HG02610 (cell line): ENCODE results near the gene GDF7.

Source experiments
- ATAC-seq: cut with Tn5 transposase; IDR thresholded peaks from one replicate; pipeline ENCODE4 v1.9.1; 2021; ENCODE audit warnings: mild to moderate bottlenecking, moderate library complexity; ENCODE audit not compliant: unreplicated experiment

Gene GDF7

DNA sequence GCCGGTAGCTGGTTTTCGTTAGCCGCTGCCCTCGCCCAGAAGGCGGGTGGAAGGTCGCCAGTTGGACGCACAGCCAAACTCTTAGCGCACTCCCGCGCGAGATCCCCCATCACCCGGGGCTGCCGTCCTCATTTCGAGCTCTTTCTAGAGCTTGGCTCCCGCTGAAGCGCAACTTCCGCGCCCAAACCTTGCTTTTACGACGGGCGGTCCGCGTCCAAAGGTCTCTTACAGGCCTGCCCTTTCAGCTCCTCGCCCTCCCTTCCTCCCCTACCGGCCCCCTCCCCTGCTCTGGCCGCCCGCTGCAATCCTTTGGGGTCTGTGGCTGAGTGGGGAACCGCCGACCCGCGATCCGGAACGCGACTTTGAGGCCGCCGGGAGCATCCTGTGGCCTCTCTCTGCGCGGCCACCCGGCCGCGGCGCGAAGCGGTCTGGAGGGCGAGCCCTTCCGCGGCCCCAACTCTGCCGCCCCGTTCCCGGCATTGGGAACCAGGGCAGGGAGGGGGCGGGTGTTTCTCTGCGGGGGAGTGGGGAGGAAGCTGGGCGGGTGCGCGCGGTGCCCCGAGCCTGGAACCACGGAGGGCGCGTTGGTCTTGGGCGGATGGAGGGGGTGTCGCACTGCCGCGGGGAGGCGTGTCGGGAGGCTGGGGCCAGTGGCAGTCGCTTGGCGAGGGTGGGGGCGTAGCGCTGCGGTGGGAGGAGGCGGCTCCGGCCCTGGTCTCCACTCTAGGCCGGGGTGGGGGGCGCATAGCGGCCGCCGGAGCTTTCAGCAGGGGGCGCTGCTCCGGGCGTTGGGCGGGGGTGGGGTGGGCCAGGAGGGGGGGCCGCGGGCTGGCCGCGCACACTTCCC lies at the start of gene GDF7:
GDF7 (plus strand) TSS at position 841 of the 847 bp plus-strand sequence. CDS start 96 bp downstream, outside the sequence.
- no peak for ATAC-seq

- ATAC-seq: no peak
Observed at GRCh38 chr2:20617892-20618467, 49.0 kb upstream of the GDF7 start.

DNA sequence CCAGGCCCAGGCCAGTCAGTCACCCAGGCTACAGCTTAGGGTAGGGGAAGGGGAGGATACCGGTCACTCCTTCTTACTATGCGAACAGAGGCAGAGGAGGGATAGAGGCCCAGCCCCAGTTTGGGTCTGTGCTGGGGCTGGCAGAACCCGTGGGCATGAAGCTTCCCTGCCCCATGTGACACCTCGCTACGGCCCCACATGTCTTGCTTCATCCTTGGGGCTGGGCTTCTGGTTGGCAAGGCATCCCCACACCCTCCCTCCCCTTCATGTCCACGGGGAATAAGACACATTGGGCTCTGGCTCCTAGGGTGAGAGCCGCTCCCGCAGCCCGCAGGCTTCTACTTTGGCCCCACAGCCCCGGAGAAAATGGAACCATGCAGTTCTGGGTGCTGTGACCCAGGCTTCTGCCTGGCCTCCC lies 48.5 kb upstream of the GDF7 start:
- ATAC-seq: no peak

GRCh38 chr2:20618886-20619521 lies 47.9 kb upstream of the GDF7 start:
- ATAC-seq: no peak

DNA sequence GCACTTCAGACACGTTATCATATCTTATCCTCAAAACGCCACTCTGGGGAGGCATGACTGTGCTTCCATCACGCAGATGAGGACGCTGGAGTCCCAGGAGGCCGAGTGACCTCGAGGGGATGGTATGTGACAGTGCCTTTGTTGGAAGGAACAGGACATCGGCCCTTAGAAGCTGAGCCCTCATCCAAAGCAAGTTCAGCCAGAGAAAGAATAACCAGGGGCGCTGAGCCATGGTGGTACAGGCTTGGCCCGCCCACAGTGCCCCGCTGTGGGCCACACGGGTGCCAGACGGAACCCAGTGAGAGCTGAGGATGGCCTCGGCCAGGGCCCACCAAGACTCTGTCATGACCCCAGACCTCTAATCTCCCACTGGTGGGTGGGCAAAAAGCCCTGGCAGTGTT lies 47.3 kb upstream of the GDF7 start:
- no peak for ATAC-seq

DNA sequence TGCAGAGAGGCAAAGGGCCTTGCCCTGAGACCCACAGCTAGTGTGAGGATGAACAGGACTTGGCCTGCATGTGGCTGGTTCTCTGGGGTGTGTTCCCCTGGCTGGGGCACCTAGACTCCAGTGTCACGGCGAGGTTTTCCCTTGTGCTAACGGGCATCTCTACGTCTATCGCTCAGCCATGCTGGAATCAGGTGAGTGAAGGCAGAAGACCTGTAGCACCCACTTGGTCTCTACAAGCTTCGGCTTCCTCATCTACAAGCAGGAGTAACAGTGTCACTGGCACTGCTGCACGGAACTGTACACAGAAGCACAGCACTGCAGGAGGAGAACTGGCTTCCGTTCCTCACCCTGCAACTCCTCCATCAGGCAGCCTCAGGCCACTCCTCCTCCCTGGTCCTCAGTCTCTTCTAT lies 46.7 kb upstream of the GDF7 start:
- no peak for ATAC-seq

- ATAC-seq: no peak
Observed at GRCh38 chr2:20620696-20621365, 46.1 kb upstream of the GDF7 start.

GRCh38 chr2:20621366-20622295 lies 45.3 kb upstream of the GDF7 start:
- no peak for ATAC-seq

DNA sequence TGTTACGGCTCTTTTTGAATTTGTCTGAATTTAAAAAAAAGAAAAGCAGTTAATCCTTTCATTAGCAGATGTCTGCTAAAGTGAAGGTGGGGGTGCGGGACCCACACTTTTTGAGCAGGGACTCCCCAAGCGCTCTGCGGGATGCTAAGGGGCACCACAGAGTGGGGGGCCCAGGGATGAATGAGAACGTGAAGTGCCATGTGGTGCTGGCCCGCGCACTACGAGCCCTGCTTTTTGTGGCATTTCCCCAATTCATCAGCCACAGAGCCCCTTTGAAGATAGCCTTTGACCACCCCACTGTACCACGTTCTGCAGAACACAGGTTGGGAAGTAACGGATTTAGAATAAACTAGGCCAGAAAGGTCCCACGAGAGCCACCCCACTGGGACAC lies 44.7 kb upstream of the GDF7 start:
- ATAC-seq: no peak

- no peak for ATAC-seq
Observed at GRCh38 chr2:20622731-20623130, 44.2 kb upstream of the GDF7 start.

- no peak for ATAC-seq
Observed at GRCh38 chr2:20623241-20623640, 43.7 kb upstream of the GDF7 start.

DNA sequence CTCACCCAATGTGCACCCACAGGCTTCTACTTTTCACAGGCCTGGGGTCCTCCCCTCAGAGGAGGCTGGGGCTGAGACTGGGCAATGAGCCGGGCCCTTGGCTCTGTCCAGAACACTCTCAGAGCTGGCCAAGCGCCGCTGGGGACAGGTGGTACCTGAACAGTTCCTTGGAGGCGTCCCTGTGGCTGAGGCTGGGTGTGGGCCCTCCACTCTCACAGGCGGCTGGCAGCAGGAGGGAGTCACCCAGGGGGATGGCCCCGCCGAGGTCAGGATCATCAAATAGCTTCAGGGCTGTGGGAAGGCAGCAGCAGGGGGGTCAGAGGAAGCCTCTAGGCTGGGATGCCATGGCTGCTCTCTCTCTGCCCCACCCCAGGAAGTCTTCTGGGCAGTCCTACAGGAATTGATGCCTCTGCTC lies 43.2 kb upstream of the GDF7 start:
- no peak for ATAC-seq

DNA sequence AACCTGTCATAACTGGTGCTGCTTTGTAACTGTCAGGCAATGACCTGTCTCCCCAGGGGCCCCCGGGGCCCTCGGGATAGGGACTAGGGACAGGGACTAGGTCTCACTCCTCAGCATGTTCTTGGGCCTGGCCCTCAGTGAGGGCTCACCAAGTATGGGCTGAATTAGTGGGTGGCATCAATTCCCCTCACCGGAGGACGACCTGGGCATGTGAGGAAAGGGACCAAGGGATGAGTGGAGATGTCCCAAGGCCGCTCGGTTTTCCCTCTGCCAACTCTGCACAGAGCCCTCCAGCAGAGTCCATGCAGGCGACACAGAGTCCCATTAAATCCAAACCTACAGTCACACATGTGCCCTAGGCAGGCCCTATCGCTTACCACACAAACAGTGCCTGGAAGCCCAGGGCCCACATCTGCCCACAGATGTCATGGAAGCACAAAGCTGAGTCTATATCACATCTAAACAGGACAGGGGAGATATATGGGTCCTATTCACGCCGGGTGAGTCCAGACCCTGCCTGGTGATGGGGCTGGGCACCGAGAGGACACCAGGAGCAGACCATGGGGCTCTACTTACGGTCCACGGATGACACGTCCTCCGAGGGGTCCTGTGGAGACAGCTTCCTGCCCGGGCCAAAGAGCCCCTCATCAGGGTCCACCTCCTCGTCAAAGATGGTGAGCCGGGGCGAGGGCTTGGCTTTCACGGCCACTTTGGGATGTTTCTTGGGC lies 42.6 kb upstream of the GDF7 start:
- no peak for ATAC-seq

- no peak for ATAC-seq
Observed at GRCh38 chr2:20624884-20625485, 42.0 kb upstream of the GDF7 start.

GRCh38 chr2:20625491-20626391 lies 41.2 kb upstream of the GDF7 start:
- ATAC-seq: no peak

- no peak for ATAC-seq
Observed at GRCh38 chr2:20626392-20626697, 40.6 kb upstream of the GDF7 start.

DNA sequence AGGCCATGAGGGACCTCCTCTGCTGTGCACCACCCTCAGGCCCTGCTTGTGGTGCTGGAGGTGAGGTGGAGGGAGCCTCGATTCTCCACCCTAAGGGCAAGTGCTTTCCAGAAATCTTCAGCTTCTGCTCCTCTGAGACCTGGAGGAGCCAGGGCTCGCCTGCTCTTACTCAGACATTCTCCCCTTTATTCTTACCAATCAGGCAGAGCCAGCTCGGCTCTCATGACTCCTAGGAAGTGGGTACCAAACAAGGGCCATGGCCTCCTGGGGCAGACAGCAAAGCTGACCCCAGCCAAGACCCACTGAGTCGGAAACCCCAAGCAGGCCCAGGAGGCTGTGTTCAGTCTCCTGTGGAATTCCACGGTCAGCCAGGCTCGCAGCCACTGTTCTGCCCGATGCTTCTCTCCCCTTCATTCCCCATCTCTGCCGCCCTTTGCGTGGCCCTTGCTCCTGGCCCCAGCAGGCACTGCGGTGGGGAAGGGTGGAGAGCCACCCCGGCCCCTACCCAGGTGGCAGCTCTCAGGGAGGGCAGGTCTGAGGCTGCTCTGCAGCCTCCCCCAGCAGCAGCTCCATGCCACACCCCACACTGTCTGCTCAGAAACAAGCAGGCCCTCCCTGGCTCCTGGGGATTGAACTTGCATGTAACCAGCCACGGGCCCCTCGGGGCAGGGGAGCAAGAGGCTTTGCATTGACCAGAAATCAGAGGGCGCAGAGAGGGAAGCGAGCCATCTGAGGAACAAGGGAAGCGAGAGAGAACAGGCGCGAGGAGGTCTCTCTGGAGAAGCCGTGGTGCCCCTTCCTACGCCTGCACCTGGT lies 40.0 kb upstream of the GDF7 start:
- no peak for ATAC-seq
